ENCODE results near the gene STARD7. TPM values are rescaled to one million over a fixed set of nuclear protein-coding genes. Genes with fewer than 3 reads are reported as not detected.
"Not testable (repeated sequence)": the region's sequence is repeated elsewhere in the genome, so short reads cannot be mapped to it uniquely, and the experiment has no call there.

STARD7 gene
- total RNA-seq (100 to 1,000 TPM in 1 of 5 experiments, 10 to 100 TPM in 4; 56.5 to 133 (median 74.2) TPM), polyA plus RNA-seq (100 to 1,000 TPM; 106 to 120 TPM), total RNA-seq (77.1 reads per million, percentile 80 among the genes with 10 or more reads in this experiment)

GRCh38 chr2:96208143-96209010 lies at the start of gene STARD7:
TSS of gene STARD7 (minus strand) at chr2:96208827. CDS start at chr2:96208434, 393 bp downstream.
- H3K9me3 Mint-ChIP-seq = no peaks in the 10 kb centered on the region
- H3K27me3 Mint-ChIP-seq = no peaks in the 10 kb centered on the region
- DNase-seq (peak; percentile 93 to 97 (median 95)), ATAC-seq (peak; percentile 92)
- intact Hi-C loops (cut with micrococcal nuclease) = loop anchor here (1.0 to 10.0 kb wide), 13 partner anchors 34 to 609 kb away; partner anchors contain the start of genes CIAO1 (in 2 of the 2), SNRNP200 (in 2 of the 2), ANKRD36C (in 1 of the 2) and CNNM3 (in 1 of the 2)
- peak within 1 kb of the TSS; percentile 88 to 100 (median 95) for H3K4me3 Mint-ChIP-seq
- peak within 1 kb of the TSS; percentile 83 for H3K4me3 ChIP-seq (ENCODE audit: low read length)
- H3K27ac Mint-ChIP-seq = peak within 1 kb of the TSS; percentile 86 to 99 (median 93)
- POLR2A ChIA-PET = interaction anchor here (0.6 to 3.2 kb wide), 15 partner anchors 14 to 650 kb away, joined by 3 to 32 read pairs (median 5); partner anchors contain the start of genes CIAO1, ITPRIPL1 and TMEM127
- peaks cover 37 to 57% (median 51%) of the 10 kb centered on the region in 7 donors for H3K4me1 Mint-ChIP-seq
- peak within 1 kb of the TSS; percentile 87 for H3K27ac ChIP-seq (ENCODE audit: low read depth, low read length)
- peaks cover 30 to 37% of the 10 kb centered on the region in 2 donors for H3K4me1 ChIP-seq (ENCODE audit: control insufficient read depth in 2 of 2, insufficient read depth in 2 of 2, low read length in 2 of 2)
- no peaks in the 10 kb centered on the region for H3K9me3 ChIP-seq (ENCODE audit: control insufficient read depth in 2 of 3, low read length in 3 of 3)
- CTCF ChIA-PET = interaction anchor here (1.0 kb wide), 1 partner anchor 33 kb away, joined by 3 read pairs; no protein-coding TSS in a partner anchor
- H3K36me3 Mint-ChIP-seq = peaks cover 0 to 19% (median 0%) of the 10 kb centered on the region in 5 donors
- no peaks in the 10 kb centered on the region for H3K27me3 ChIP-seq (ENCODE audit: control insufficient read depth in 2 of 2, insufficient read depth in 2 of 2, low read length in 2 of 2)
- H3K36me3 ChIP-seq (ENCODE audit: control insufficient read depth in 2 of 3, insufficient read depth in 3 of 3, low read length in 3 of 3) = peaks cover 0 to 10% (median 0%) of the 10 kb centered on the region in 3 experiments

GRCh38 chr2:96257744-96258143 lies 49.1 kb upstream of the STARD7 start:
- peak; percentile 20 for ATAC-seq
- not testable (repeated sequence) for H3K4me3 ChIP-seq (ENCODE audit: low read length); DNase-seq; H3K27me3 ChIP-seq (ENCODE audit: control insufficient read depth in 2 of 2, insufficient read depth in 2 of 2, low read length in 2 of 2); H3K27me3 Mint-ChIP-seq; H3K9me3 ChIP-seq (ENCODE audit: control insufficient read depth in 2 of 3, low read length in 3 of 3); H3K9me3 Mint-ChIP-seq
- Histone ChIP-seq H3K4me1 (ENCODE audit: control insufficient read depth in 2 of 2, insufficient read depth in 2 of 2, low read length in 2 of 2) (peaks cover 0 to 70% of the 10 kb centered on the region in 2 donors), H3K27ac (ENCODE audit: low read depth, low read length) (peak overlapping the region; percentile 69), H3K36me3 (ENCODE audit: control insufficient read depth in 2 of 3, insufficient read depth in 3 of 3, low read length in 3 of 3) (peaks cover 0 to 45% (median 16%) of the 10 kb centered on the region in 3 experiments)
- peaks cover 48 to 90% (median 72%) of the 10 kb centered on the region in 7 donors for H3K4me1 Mint-ChIP-seq
- CTCF ChIA-PET = interaction anchor here (0.6 kb wide), 1 partner anchor 16 kb away, joined by 4 read pairs; no protein-coding TSS in a partner anchor
- intact Hi-C loops (cut with micrococcal nuclease) = loop anchor here in 1 of 2 donors (2.0 kb wide), 1 partner anchor 49 kb away; the partner anchor contains the start of gene STARD7
- H3K36me3 Mint-ChIP-seq = peaks cover 7 to 28% (median 18%) of the 10 kb centered on the region in 5 donors
- H3K27ac Mint-ChIP-seq = peak overlapping the region in 8 of 9 donors; percentile 82 to 95 (median 92)
- peak overlapping the region in 9 of 10 donors; percentile 9 to 92 (median 45) for H3K4me3 Mint-ChIP-seq
- POLR2A ChIA-PET = interaction anchor here (0.6 to 2.7 kb wide), 3 partner anchors 9 to 49 kb away, joined by 3 to 12 read pairs (median 10); partner anchors contain the start of genes CIAO1, STARD7 and TMEM127

- Mint-ChIP-seq H3K27ac (peak overlapping the region; percentile 78 to 95 (median 92)), H3K9me3 (no peaks in the 10 kb centered on the region), H3K36me3 (peaks cover 10 to 31% (median 22%) of the 10 kb centered on the region in 5 donors), H3K4me1 (peaks cover 41 to 80% (median 62%) of the 10 kb centered on the region in 7 donors), H3K27me3 (no peaks in the 10 kb centered on the region), H3K4me3 (peak overlapping the region; percentile 59 to 92 (median 76))
- Histone ChIP-seq H3K27me3 (ENCODE audit: control insufficient read depth in 2 of 2, insufficient read depth in 2 of 2, low read length in 2 of 2) (no peaks in the 10 kb centered on the region), H3K4me3 (ENCODE audit: low read length) (peak overlapping the region; percentile 18), H3K4me1 (ENCODE audit: control insufficient read depth in 2 of 2, insufficient read depth in 2 of 2, low read length in 2 of 2) (peaks cover 0 to 63% of the 10 kb centered on the region in 2 donors), H3K27ac (ENCODE audit: low read depth, low read length) (peak overlapping the region; percentile 69), H3K9me3 (ENCODE audit: control insufficient read depth in 2 of 3, low read length in 3 of 3) (no peaks in the 10 kb centered on the region), H3K36me3 (ENCODE audit: control insufficient read depth in 2 of 3, insufficient read depth in 3 of 3, low read length in 3 of 3) (peaks cover 6 to 56% (median 16%) of the 10 kb centered on the region in 3 experiments)
- ChIA-PET POLR2A (interaction anchor here (0.7 to 2.7 kb wide), 7 partner anchors 10 to 74 kb away, joined by 3 to 12 read pairs (median 5); partner anchors contain the start of genes CIAO1, SNRNP200, STARD7 and TMEM127), CTCF (interaction anchor here (0.6 to 1.0 kb wide), 3 partner anchors 72 to 1124 kb away, joined by 3 to 8 read pairs (median 3); no protein-coding TSS in a partner anchor)
- intact Hi-C loops (cut with micrococcal nuclease) = loop anchor here in 1 of 2 donors (1.0 to 2.0 kb wide), 2 partner anchors 10 to 48 kb away; partner anchors contain the start of genes CIAO1 and STARD7
- DNase-seq (peak in 6 of 9 donors; percentile 23 to 62 (median 46)), ATAC-seq (peak; percentile 32)
Measured at GRCh38 chr2:96256611-96257113, 48.0 kb upstream of the STARD7 start.

- Mint-ChIP-seq H3K4me1 (peaks cover 37 to 67% (median 53%) of the 10 kb centered on the region in 7 donors), H3K36me3 (peaks cover 10 to 39% (median 22%) of the 10 kb centered on the region in 5 donors), H3K9me3 (no peaks in the 10 kb centered on the region), H3K27me3 (no peaks in the 10 kb centered on the region), H3K27ac (peak overlapping the region in 5 of 9 donors; percentile 21 to 73 (median 46)), H3K4me3 (peak overlapping the region in 1 of 10 donors; percentile 22)
- ATAC-seq = no peak
- no peak overlapping the region for H3K27ac ChIP-seq (ENCODE audit: low read depth, low read length)
- POLR2A ChIA-PET = interaction anchor here (1.4 to 2.6 kb wide), 3 partner anchors 10 to 49 kb away, joined by 3 to 13 read pairs (median 5); partner anchors contain the start of genes STARD7 and TMEM127
- CTCF ChIA-PET = interaction anchor here (0.5 to 0.7 kb wide), 2 partner anchors 9 to 19 kb away, joined by 3 to 4 read pairs; no protein-coding TSS in a partner anchor
- DNase-seq = no peak
- H3K36me3 ChIP-seq (ENCODE audit: control insufficient read depth in 2 of 3, insufficient read depth in 3 of 3, low read length in 3 of 3) = peaks cover 6 to 54% (median 16%) of the 10 kb centered on the region in 3 experiments
- no peaks in the 10 kb centered on the region for H3K9me3 ChIP-seq (ENCODE audit: control insufficient read depth in 2 of 3, low read length in 3 of 3)
- intact Hi-C loops (cut with micrococcal nuclease) = no loop called here
- no peak overlapping the region for H3K4me3 ChIP-seq (ENCODE audit: low read length)
- H3K4me1 ChIP-seq (ENCODE audit: control insufficient read depth in 2 of 2, insufficient read depth in 2 of 2, low read length in 2 of 2) = peaks cover 0 to 48% of the 10 kb centered on the region in 2 donors
- no peaks in the 10 kb centered on the region for H3K27me3 ChIP-seq (ENCODE audit: control insufficient read depth in 2 of 2, insufficient read depth in 2 of 2, low read length in 2 of 2)
Measured at GRCh38 chr2:96254571-96254970, 45.9 kb upstream of the STARD7 start.

- Mint-ChIP-seq H3K4me3 (no peak overlapping the region), H3K9me3 (no peaks in the 10 kb centered on the region), H3K27me3 (no peaks in the 10 kb centered on the region), H3K36me3 (peaks cover 10 to 40% (median 22%) of the 10 kb centered on the region in 5 donors), H3K4me1 (peaks cover 28 to 59% (median 38%) of the 10 kb centered on the region in 7 donors), H3K27ac (peak overlapping the region in 2 of 9 donors; percentile 7 to 46)
- Histone ChIP-seq H3K4me3 (ENCODE audit: low read length) (no peak overlapping the region), H3K9me3 (ENCODE audit: control insufficient read depth in 2 of 3, low read length in 3 of 3) (no peaks in the 10 kb centered on the region), H3K36me3 (ENCODE audit: control insufficient read depth in 2 of 3, insufficient read depth in 3 of 3, low read length in 3 of 3) (peaks cover 6 to 44% (median 16%) of the 10 kb centered on the region in 3 experiments), H3K4me1 (ENCODE audit: control insufficient read depth in 2 of 2, insufficient read depth in 2 of 2, low read length in 2 of 2) (peaks cover 0 to 33% of the 10 kb centered on the region in 2 donors), H3K27me3 (ENCODE audit: control insufficient read depth in 2 of 2, insufficient read depth in 2 of 2, low read length in 2 of 2) (no peaks in the 10 kb centered on the region), H3K27ac (ENCODE audit: low read depth, low read length) (no peak overlapping the region)
- ChIA-PET POLR2A (interaction anchor here (1.0 to 2.6 kb wide), 2 partner anchors 8 to 11 kb away, joined by 3 to 13 read pairs; partner anchors contain the start of gene TMEM127), CTCF (no interaction called here)
- ATAC-seq (no peak), DNase-seq (no peak)
- intact Hi-C loops (cut with micrococcal nuclease) = no loop called here
Measured at GRCh38 chr2:96253006-96253405, 44.4 kb upstream of the STARD7 start.

Measured in naive thymus-derived CD4-positive, alpha-beta T cell (primary cell).